Dedifferentiated amniotic fluid mesenchymal stem cell (primary cell): ENCODE results near the gene COL28A1.
A peak's percentile ranks its signal among the peaks of the same experiment; 100 is the strongest.
"Not testable (repeated sequence)": the region's sequence is repeated elsewhere in the genome, so short reads cannot be mapped to it uniquely, and the experiment has no call there.

Experiments used
- DNase-seq: peaks from one replicate; pipeline ENCODE4 v3.0.0-alpha.2; 2016; ENCODE audit errors: extremely low spot score

Gene COL28A1

GRCh38 chr7:7474436-7474835, 61.2 kb downstream of the COL28A1 start:
- no peak for DNase-seq

- DNase-seq, result not testable (repeated sequence)
Measured at GRCh38 chr7:7464991-7465765, 70.5 kb downstream of the COL28A1 start.

- no peak for DNase-seq
Measured at GRCh38 chr7:7454000-7454399, 81.7 kb downstream of the COL28A1 start.

- no peak for DNase-seq
Measured at GRCh38 chr7:7452652-7453051, 83.0 kb downstream of the COL28A1 start.

- DNase-seq, result no peak
Measured at GRCh38 chr7:7452119-7452518, 83.6 kb downstream of the COL28A1 start.

- no peak for DNase-seq
Measured at GRCh38 chr7:7449055-7449454, 86.6 kb downstream of the COL28A1 start.

GRCh38 chr7:7446616-7447015, 89.1 kb downstream of the COL28A1 start:
- DNase-seq, result no peak

GRCh38 chr7:7443806-7444350, 91.8 kb downstream of the COL28A1 start:
- DNase-seq, result no peak

- DNase-seq, result no peak
Measured at GRCh38 chr7:7439564-7439963, 96.1 kb downstream of the COL28A1 start.

- DNase-seq, result peak; percentile 89
Measured at GRCh38 chr7:7438851-7439250, 96.8 kb downstream of the COL28A1 start.

- no peak for DNase-seq
Measured at GRCh38 chr7:7435978-7436377, 99.7 kb downstream of the COL28A1 start.

- no peak for DNase-seq
Measured at GRCh38 chr7:7434329-7434728, 101.3 kb downstream of the COL28A1 start.

- DNase-seq, result no peak
Measured at GRCh38 chr7:7433811-7434210, 101.9 kb downstream of the COL28A1 start.

GRCh38 chr7:7432979-7433378, 102.7 kb downstream of the COL28A1 start:
- no peak for DNase-seq

GRCh38 chr7:7428806-7429205, 106.9 kb downstream of the COL28A1 start:
- DNase-seq, result peak; percentile 34

GRCh38 chr7:7427363-7427762, 108.3 kb downstream of the COL28A1 start:
- DNase-seq, result no peak

GRCh38 chr7:7426676-7427075, 109.0 kb downstream of the COL28A1 start:
- no peak for DNase-seq

- no peak for DNase-seq
Measured at GRCh38 chr7:7425321-7425720, 110.4 kb downstream of the COL28A1 start.

- DNase-seq, result peak; percentile 77
Measured at GRCh38 chr7:7424151-7424873, 111.4 kb downstream of the COL28A1 start.

GRCh38 chr7:7422641-7423040, 113.0 kb downstream of the COL28A1 start:
- DNase-seq, result no peak

GRCh38 chr7:7421826-7422225, 113.8 kb downstream of the COL28A1 start:
- DNase-seq, result no peak

- no peak for DNase-seq
Measured at GRCh38 chr7:7418997-7419396, 116.7 kb downstream of the COL28A1 start.

- DNase-seq, result no peak
Measured at GRCh38 chr7:7417851-7418250, 117.8 kb downstream of the COL28A1 start.
